Measurements from ENCODE around the gene OPN5. TPM values are rescaled to one million over a fixed set of nuclear protein-coding genes. Genes with fewer than 3 reads are reported as not detected.
"Not testable (repeated sequence)": the region's sequence is repeated elsewhere in the genome, so short reads cannot be mapped to it uniquely, and the experiment has no call there.

OPN5 gene
- total RNA-seq, 1 donor from 2014 or later, result not detected

DNA sequence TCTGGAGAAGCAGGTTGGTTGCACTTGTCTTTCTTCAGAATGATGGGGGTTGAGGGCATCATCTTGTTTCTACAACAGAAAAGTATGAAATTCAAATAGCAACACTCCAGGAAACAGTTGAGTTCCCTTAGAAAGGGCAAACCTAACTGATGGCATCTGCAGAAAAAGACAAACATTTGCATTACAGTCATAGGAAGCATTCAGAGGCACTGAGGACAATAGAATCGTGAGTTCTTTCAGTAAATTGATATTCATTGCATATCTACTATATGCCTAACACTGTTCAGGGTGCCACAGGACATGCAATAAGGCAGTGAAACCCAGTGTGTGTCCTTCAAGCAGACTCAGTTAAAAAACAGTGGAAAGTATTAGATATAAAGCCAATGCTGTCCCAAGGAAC lies 41.1 kb upstream of the OPN5 start:
- Mint-ChIP-seq H3K4me1 (ENCODE audit: unreplicated experiment) (no peaks in the 10 kb centered on the region), H3K4me3 (ENCODE audit: unreplicated experiment) (no peak overlapping the region), H3K27me3 (ENCODE audit: unreplicated experiment) (no peaks in the 10 kb centered on the region), H3K9me3 (ENCODE audit: unreplicated experiment) (peaks cover 5% of the 10 kb centered on the region), H3K27ac (ENCODE audit: unreplicated experiment) (no peak overlapping the region), H3K36me3 (ENCODE audit: unreplicated experiment) (no peaks in the 10 kb centered on the region)
- TF ChIP-seq, protein P1, sequence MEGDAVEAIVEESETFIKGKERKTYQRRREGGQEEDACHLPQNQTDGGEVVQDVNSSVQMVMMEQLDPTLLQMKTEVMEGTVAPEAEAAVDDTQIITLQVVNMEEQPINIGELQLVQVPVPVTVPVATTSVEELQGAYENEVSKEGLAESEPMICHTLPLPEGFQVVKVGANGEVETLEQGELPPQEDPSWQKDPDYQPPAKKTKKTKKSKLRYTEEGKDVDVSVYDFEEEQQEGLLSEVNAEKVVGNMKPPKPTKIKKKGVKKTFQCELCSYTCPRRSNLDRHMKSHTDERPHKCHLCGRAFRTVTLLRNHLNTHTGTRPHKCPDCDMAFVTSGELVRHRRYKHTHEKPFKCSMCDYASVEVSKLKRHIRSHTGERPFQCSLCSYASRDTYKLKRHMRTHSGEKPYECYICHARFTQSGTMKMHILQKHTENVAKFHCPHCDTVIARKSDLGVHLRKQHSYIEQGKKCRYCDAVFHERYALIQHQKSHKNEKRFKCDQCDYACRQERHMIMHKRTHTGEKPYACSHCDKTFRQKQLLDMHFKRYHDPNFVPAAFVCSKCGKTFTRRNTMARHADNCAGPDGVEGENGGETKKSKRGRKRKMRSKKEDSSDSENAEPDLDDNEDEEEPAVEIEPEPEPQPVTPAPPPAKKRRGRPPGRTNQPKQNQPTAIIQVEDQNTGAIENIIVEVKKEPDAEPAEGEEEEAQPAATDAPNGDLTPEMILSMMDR (IDR thresholded peaks at IDR 0.05), result no peak
- no peak for DNase-seq (ENCODE audit: extremely low spot score, unreplicated experiment)

GRCh38 chr6:47741807-47742206 lies 40.0 kb upstream of the OPN5 start:
- H3K4me3 Mint-ChIP-seq (ENCODE audit: unreplicated experiment), result no peak overlapping the region
- TF ChIP-seq, protein P1 (IDR thresholded peaks at IDR 0.05), result no peak
- no peaks in the 10 kb centered on the region for H3K4me1 Mint-ChIP-seq (ENCODE audit: unreplicated experiment)
- no peak overlapping the region for H3K27ac Mint-ChIP-seq (ENCODE audit: unreplicated experiment)
- H3K36me3 Mint-ChIP-seq (ENCODE audit: unreplicated experiment), result no peaks in the 10 kb centered on the region
- no peaks in the 10 kb centered on the region for H3K27me3 Mint-ChIP-seq (ENCODE audit: unreplicated experiment)
- H3K9me3 Mint-ChIP-seq (ENCODE audit: unreplicated experiment), result peaks cover 5% of the 10 kb centered on the region
- no peak for DNase-seq (ENCODE audit: extremely low spot score, unreplicated experiment)

- no peak overlapping the region for H3K4me3 Mint-ChIP-seq (ENCODE audit: unreplicated experiment)
- no peaks in the 10 kb centered on the region for H3K27me3 Mint-ChIP-seq (ENCODE audit: unreplicated experiment)
- TF ChIP-seq, protein P1 (IDR thresholded peaks at IDR 0.05), result no peak
- no peaks in the 10 kb centered on the region for H3K4me1 Mint-ChIP-seq (ENCODE audit: unreplicated experiment)
- no peak overlapping the region for H3K27ac Mint-ChIP-seq (ENCODE audit: unreplicated experiment)
- no peak for DNase-seq (ENCODE audit: extremely low spot score, unreplicated experiment)
- peaks cover 5% of the 10 kb centered on the region for H3K9me3 Mint-ChIP-seq (ENCODE audit: unreplicated experiment)
- H3K36me3 Mint-ChIP-seq (ENCODE audit: unreplicated experiment), result no peaks in the 10 kb centered on the region
Observed at GRCh38 chr6:47743744-47744143, 38.1 kb upstream of the OPN5 start.

DNA sequence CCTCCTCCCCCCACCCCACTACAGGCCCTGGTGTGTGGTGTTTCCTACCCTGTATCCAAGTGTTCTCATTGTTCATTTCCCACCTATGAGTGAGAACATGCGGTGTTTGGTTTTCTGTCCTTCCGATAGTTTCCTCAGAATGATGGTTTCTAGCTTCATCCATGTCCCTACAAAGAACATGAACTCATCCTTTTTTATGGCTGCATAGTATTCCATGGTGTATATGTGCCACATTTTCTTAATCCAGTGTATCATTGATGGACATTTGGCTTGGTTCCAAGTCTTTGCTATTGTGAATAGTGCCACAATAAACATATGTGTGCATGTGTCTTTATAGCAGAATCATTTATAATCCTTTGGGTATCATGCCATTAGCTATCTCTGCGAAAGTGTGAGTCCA lies 36.6 kb upstream of the OPN5 start:
- H3K36me3 Mint-ChIP-seq (ENCODE audit: unreplicated experiment); H3K4me3 Mint-ChIP-seq (ENCODE audit: unreplicated experiment); H3K9me3 Mint-ChIP-seq (ENCODE audit: unreplicated experiment); H3K27ac Mint-ChIP-seq (ENCODE audit: unreplicated experiment); H3K4me1 Mint-ChIP-seq (ENCODE audit: unreplicated experiment); DNase-seq (ENCODE audit: extremely low spot score, unreplicated experiment); H3K27me3 Mint-ChIP-seq (ENCODE audit: unreplicated experiment): not testable (repeated sequence)

DNA sequence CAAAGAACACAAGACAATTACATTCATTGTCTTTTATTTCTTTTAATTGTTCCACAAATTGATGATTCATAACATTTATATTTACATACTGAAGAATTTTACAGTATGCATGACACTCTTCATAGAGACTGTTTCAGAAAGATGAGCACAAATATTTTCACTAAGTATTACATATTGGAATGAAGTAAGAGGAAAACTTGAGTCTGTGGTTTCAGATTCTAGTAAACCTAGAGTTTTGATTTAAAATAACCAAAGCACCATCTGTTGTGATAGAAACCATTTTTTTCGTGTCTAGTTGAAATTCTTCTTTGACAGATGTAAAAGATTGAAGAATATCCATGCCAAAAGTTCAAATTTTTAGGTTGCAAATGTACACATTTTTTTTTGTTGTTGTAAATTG lies 32.1 kb upstream of the OPN5 start:
- H3K36me3 Mint-ChIP-seq (ENCODE audit: unreplicated experiment), result no peaks in the 10 kb centered on the region
- H3K4me1 Mint-ChIP-seq (ENCODE audit: unreplicated experiment), result no peaks in the 10 kb centered on the region
- TF ChIP-seq, protein P1 (IDR thresholded peaks at IDR 0.05), result no peak
- peaks cover 2% of the 10 kb centered on the region for H3K27me3 Mint-ChIP-seq (ENCODE audit: unreplicated experiment)
- no peak overlapping the region for H3K4me3 Mint-ChIP-seq (ENCODE audit: unreplicated experiment)
- peaks cover 8% of the 10 kb centered on the region for H3K9me3 Mint-ChIP-seq (ENCODE audit: unreplicated experiment)
- DNase-seq (ENCODE audit: extremely low spot score, unreplicated experiment), result no peak
- no peak overlapping the region for H3K27ac Mint-ChIP-seq (ENCODE audit: unreplicated experiment)

- peaks cover 8% of the 10 kb centered on the region for H3K9me3 Mint-ChIP-seq (ENCODE audit: unreplicated experiment)
- peaks cover 6% of the 10 kb centered on the region for H3K27me3 Mint-ChIP-seq (ENCODE audit: unreplicated experiment)
- no peak overlapping the region for H3K4me3 Mint-ChIP-seq (ENCODE audit: unreplicated experiment)
- DNase-seq (ENCODE audit: extremely low spot score, unreplicated experiment), result no peak
- no peaks in the 10 kb centered on the region for H3K4me1 Mint-ChIP-seq (ENCODE audit: unreplicated experiment)
- no peak overlapping the region for H3K27ac Mint-ChIP-seq (ENCODE audit: unreplicated experiment)
- TF ChIP-seq, protein P1 (IDR thresholded peaks at IDR 0.05), result no peak
- H3K36me3 Mint-ChIP-seq (ENCODE audit: unreplicated experiment), result no peaks in the 10 kb centered on the region
Observed at GRCh38 chr6:47752801-47753200, 29.0 kb upstream of the OPN5 start.
